HG02678 (cell line): ENCODE data around the gene OR2B2.
"Not testable (repeated sequence)": the region's sequence is repeated elsewhere in the genome, so short reads cannot be mapped to it uniquely, and the experiment has no call there.

Experiments
- ATAC-seq: cut with Tn5 transposase; IDR thresholded peaks from one replicate; pipeline ENCODE4 v1.9.1; 2021; ENCODE audit warnings: mild to moderate bottlenecking, moderate library complexity; ENCODE audit not compliant: unreplicated experiment

OR2B2 gene

DNA sequence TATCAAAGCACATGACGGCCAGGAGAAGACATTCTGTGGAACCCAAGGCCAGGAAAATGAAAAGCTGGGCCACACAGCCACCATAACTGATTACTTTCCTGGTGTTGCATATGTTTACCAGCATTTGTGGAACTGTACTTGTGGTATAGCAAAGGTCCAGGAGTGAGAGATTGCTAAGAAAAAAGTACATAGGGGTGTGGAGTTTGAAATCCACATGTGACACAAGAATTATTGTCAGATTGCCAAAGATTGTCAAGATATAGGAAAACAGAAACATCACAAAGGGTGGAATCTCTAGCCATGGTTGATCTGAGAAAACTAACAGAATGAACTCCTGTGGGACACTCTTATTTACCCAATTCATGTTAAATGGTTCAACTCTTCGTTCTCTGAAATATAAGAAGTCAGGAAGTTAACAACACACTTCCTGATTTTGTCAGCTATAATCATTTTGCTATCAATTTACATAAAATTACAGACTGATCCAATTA is at the start of gene OR2B2:
OR2B2 (minus strand) TSS at position 441 of the 491 bp plus-strand sequence; CDS start at position 364, 77 bp downstream.
- ATAC-seq = no peak

DNA sequence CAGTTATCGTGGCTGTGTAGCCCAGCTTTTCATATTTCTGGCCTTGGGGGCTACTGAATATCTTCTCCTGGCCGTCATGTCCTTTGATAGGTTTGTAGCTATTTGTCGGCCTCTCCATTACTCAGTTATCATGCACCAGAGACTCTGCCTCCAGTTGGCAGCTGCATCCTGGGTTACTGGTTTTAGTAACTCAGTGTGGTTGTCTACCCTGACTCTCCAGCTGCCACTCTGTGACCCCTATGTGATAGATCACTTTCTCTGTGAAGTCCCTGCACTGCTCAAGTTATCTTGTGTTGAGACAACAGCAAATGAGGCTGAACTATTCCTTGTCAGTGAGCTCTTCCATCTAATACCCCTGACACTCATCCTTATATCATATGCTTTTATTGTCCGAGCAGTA is 45.3 kb upstream of the OR2B2 start:
- no peak for ATAC-seq

DNA sequence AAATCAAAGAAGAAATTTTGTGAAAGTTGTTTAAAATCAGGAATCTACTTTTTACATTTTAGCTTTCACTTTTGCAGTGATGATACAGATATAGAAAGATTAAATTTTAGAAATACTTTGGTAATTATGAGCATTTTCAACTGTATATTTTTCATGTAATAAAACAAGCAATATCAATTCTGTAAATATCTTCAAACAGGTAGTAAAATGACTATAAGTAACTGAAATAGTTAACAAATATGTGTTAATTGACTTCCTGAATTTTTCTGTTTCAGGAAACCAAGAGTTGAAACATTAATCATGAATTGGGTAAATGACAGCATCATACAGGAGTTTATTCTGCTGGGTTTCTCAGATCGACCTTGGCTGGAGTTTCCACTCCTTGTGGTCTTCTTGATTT is 44.7 kb upstream of the OR2B2 start, which contains the start of gene OR2B6:
OR2B6 (plus strand) TSS at position 301 of the 400 bp plus-strand sequence; CDS start at position 301, 0 bp downstream.
- no peak for ATAC-seq

DNA sequence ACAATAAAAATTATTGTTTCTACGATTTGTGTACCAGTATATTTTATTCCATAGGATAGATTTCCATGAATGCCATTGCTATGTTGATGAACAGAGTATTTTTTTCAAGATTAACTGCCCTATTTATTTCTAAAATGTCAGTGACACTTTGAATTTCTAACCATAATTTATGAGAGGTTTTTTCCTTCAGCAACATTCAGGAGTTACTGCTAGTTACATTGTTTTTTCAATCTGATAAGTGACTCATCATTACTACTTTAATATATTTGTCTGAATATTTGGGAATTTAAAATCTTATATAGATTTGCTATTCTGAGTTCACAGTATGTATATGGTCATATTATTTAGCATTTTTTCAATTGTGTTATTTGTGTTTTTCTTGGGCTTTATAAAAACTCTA is 38.8 kb upstream of the OR2B2 start:
- no peak for ATAC-seq

DNA sequence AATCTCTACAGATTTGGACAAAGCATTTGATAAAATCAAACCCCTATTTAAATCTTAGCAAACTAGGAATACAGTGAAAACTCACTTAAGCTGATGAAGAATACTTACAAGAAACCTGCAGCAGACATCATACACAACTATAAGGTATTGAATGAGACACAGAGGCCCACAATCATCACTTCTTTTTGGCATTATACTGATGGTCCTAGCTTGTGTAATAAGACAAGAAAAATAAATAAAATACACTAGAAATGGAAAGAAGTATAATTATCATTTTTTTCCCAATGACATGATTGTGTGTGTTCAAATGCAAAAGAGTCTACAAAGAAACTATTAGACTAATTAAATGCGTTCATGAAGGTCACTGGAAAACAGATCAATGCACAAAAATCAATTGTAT is 36.0 kb upstream of the OR2B2 start:
- no peak for ATAC-seq

DNA sequence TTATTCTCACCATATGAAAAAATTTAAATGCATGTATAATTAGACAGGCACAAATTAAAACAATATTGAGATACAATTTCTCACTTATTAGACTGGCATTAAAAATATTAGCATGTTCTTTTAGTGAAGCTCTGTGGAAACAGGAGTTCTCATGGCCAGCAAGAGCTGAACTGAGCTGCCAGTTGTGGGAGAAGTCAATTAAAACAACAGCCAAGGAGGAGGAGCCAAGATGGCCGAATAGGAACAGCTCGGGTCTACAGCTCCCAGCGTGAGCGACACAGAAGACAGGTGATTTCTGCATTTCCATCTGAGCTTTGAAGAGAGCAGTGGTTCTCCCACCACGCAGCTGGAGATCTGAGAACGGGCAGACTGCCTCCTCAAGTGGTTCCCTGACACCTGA is 30.9 kb upstream of the OR2B2 start:
- not testable (repeated sequence) for ATAC-seq

DNA sequence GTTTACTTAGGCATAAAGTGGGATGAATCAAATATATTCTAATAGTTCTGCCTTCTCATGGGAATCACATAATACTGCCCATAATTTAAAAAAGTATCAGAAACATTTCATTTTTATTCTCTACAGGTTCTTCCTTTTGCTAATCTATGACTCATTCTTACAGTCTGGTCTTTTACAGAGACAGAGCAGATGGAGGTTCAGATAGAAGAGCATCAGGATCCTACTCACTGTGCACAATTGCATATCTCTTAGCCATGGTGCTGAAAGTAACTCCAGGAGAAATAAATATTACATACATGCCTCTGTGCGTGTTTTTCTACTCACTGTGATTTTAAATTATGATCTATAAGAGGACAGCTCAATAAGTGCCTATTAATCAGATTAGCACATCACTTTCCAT is 28.6 kb upstream of the OR2B2 start:
- ATAC-seq = no peak

DNA sequence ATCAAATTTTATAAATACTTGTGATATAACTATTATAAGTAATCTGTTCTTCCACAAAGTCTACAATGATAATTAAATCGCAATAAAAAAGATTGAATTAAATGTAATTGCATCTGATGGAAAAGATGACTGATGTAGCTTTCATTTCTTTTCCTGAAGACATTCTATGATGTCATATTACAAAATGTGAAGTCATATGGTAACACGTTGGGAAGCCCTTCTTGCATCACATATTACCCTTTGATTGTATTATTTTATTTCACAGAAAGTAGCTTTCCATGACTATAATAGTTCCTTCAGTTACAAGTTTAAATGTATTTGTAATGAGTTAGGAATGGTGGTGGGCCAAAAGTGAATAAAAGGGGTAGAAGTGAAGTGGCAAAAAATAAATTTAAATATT is 19.0 kb upstream of the OR2B2 start:
- no peak for ATAC-seq

DNA sequence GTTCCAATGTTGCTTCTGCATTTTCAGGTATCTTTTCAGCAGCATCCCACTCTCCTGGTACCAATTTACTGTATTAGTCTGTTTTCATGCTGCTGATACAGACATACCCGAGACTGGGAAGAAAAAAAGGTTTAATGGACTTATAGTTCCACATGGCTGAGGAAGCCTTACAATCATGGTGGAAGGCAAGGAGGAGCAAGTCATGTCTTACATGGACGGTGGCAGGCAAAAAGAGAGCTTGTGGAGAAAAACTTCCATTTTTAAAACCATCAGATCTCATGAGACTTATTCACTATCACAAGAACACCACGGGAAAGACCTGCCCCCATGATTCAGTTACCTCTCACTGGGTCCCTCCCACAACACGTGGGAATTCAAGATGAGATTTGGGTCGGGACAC is 17.7 kb upstream of the OR2B2 start:
- ATAC-seq = not testable (repeated sequence)

DNA sequence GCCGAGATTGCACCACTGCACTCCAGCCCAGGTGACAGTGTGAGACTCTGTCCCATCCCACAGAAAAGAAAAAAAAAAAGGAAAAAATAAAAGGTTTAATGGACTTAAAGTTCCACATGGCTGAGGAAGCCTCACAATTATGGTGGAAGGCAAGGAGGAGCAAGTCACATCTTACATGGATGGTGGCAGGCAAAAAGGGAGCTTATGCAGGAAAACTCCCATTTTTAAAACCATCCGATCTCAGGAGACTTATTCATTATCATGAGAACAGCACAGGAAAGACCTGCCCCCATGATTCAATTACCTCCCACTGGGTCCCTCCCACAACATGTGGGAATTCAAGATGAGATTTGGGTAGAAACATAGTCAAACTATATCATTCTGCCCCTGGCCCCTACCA is 15.8 kb upstream of the OR2B2 start:
- not testable (repeated sequence) for ATAC-seq

DNA sequence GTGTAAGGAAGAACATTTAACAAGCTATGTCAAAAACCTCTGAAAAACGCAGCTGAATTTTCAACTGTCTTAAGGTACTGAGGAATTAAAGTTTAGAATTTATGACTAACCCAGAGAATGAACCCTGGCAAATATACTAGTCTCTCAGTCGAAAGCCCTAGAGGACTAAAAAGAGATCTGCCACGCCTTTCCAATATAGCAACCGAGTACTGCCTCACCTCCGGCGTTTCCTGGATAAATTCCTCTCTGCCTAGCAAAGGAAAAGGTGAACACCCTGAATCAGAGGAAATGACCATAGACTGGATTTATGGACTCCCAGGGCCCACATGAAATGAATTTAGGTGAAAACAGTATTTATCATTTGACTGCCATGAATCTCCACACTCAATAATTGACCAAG is 12.0 kb upstream of the OR2B2 start:
- no peak for ATAC-seq

DNA sequence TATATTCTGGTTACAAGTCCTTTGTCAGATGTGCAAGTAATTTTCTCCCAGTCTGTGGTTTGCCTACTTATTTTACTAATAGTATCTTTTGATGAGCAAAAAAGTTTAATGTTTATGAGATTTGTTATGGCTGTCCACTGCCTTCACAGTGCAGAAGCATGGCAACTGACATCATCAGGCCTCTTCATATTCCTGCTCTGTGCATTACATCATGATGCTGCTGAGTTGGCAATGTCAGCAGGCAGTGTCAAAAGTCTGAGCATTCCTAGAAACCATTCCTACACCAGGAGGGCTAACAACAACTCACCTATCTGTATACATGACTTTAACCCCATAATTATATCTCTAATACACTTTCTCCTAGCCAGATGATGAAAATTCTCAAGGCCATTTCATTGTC is 10.8 kb upstream of the OR2B2 start:
- ATAC-seq = no peak

DNA sequence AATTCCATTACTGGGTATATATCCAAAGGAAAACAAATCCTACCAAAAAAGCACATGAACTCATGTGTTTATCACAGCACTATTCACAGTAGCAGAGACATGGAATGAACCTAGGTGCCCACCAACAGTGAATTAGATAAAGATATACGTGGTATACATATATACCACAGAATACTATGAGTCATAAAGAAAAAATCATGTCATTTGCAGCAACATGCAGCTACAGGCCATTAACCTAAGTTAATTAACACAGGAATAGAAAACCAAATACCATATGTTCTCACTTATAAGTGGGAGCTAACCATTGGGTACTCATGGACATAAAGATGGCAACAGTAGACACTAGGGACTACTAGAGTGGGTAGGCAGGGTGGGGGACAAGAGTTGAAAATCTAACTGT is 4.2 kb downstream of the OR2B2 start:
- ATAC-seq = no peak

DNA sequence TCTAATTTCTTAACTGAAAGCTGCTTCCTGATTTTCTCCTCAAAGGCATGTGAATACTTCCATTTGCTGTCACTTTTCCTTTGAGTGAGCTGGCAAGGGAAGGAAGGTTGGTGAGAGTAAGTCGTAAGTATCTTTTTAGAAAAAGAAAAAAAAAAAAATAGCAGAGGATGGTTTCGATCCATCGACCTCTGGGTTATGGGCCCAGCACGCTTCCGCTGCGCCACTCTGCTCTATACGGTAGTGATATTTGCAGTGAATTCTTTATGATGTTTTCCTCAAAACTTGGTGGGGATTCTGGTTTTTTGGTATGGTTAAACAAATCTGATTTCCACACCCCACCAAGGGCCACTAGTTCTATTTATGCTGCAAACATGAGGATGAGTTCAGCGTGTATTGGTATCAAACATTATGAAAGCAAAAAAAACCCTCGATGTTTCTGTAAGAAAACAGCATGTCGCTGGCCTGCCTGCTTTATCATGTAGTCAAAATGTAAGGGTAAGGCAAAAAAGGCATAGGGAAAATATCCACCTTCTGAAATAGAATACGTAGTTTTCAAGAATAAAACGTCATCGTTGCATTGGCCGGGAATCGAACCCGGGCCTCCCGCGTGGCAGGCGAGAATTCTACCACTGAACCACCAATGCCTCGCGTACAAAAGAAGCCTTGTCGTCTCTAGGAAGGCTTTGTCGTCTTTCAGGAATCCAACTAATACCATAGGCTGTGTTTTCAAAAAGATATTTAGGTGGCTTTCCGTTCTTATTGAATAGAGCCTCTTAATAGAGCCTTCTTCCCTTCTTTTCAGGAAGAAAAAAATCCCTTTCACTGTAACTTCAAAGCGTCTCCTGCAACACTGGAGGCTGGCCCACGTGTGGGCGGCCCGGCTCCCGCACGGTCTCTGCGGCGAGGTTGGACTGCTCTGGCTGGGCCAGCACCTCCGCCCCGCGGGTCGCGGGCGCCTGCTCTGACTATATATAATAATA is 9.6 kb downstream of the OR2B2 start:
- ATAC-seq = peak; percentile 78

DNA sequence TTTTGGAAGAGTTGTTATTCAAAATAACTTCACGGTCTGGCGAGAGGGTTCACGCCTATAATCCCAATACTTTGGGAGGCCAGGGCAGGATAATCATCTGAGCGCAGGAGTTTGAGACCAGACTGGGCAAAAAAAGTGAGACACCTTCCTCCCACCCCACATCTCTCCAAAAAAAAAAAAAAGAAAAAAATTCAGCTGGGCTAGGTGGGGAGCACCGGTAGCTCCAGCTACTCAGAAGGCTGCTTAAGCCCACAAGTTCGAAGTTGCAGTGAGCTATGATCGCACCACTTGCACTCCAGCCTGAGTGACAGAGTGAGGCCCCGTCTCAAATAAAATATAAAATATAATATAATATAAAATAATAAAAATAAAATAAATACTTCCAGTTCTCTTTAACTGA is 10.4 kb downstream of the OR2B2 start:
- no peak for ATAC-seq

DNA sequence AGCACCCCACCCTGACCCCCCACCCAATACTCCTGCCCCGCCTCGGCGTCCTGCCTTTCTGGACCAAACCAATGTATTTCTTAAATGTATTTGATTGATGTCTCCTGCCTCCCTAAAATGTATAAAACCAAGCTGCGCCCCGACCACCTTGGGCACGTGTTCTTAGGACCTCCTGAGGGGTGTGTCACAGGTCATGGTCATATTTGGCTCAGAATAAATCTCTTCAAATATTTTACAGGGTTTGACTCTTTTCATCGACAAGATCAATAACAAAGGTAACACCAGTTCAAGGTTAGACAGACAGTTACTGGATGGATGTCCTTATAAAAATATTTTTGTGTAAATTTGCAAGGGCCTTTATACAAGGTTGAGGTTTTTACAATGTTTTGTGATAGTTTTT is 12.0 kb downstream of the OR2B2 start:
- ATAC-seq = not testable (repeated sequence)

DNA sequence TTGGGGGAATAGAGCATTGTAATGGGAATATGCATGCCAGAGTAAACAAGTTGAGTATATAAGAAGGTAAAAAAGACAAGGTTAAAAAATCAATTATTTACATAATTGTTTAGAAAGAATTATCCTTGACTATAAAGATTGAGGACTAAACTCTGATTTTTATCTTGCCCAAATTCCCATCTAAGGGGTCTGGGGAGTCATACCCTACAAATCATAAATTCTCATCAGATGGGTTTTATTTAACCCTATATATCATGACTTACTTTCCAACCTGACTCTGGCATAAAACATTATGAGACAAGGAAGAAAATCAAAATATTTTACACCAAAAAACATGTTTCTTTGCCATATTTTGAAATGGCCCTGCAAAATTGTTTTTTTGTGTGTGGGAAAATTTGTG is 12.7 kb downstream of the OR2B2 start:
- no peak for ATAC-seq

DNA sequence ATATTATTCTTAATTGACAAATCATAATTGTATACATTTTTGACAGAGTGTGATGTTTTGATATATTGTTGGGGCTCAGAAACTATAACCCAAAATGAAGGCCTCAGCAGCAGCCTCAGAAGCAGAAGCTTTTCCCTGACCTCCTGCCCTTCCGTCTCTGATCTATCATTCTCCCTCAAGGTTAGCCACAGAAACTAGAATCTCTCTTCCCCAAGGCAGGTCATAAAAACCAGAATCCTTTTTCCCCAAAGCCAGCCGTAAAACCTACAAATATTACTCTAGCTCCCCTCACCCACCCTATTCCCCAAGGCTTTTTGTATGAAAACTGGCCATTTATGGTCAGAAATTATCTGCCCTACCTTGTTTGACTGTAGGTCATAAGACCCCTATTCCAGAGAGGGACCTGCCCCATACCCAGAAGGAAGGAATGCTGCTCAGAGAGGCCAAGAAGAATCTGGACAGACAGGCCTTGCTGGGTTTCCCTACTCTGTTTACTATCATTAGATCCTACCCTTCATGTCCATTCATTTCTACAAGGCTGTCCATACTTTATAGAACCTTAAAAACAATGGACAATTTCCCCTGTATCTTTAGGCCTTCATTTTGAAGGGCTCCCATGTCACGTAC is 14.5 kb downstream of the OR2B2 start:
- no peak for ATAC-seq

DNA sequence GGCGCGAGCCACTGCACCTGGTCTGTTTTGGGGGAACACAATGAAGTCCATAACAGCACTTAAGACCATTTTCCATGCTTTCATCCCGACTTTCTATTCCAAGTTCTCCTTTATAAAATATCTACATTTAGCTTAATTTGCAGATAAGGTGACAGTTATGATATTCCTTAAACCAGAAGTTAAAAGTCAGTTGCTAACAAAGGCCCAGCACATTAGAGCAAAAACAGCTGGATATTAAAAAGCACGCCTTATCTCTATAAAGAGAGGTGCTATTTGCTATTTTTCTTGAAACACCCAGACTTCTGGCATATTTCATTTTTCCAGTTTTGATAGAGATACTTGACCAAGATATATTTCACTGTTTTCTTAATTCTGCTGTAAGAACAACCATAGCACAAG is 15.8 kb downstream of the OR2B2 start:
- no peak for ATAC-seq

DNA sequence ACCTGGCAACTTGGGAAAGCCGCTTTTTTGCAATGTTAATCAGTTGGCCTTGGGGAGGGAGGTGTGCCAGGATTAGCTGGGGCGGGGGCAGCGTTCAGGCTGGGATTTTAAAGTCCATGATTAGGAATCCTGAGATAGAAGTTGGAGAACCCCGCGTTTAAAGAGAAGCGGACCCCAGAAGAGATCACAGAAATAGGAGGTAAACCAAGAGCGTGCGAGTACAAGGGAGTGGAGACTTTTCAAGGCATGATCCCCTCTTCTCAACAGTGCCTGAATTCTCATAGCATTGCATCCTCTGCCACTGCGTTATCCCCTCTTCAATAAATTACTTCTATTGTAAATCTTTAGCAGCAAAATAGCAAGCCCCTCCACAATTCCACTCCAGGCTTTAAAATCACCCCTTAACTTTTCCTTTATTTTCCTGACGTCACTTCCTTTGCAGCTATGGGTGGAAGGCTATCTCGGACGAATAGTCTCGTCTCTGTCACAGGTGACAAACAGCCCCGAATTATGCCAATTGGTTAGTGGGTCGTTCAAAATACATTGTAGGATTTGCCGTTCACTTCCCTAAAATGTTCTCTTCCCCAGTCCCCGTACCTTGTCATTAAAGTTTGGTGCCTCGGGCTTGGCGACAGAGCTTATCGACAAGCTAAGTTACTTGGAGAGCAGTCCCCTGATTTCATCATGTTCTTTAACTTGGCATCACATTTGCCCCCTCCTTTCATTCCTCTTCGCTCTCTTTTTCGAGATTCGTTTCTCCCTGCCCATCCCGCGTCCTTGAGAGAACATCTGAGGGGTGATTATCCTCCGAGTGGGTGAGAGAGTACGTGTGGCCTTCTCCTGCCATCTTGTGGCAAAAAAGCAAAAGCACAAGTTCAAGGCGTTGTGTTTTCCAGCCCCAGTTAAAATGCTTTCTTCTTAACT is 17.1 kb downstream of the OR2B2 start:
- ATAC-seq = no peak
